Endodermal cell (in vitro differentiated cells): ENCODE measurements around the gene HRG. TPM values are rescaled to one million over a fixed set of nuclear protein-coding genes. Genes with fewer than 3 reads are reported as not detected.

Experiments used
- DNase-seq: peaks from one replicate; pipeline ENCODE4 v3.0.0-alpha.2; 2017
- H3K27ac ChIP-seq: 2 replicates; pipeline ENCODE4 v1.5.1; 2013; ENCODE audit warnings: mild to moderate bottlenecking, low read depth, low read length, moderate library complexity
- H3K27me3 ChIP-seq: 2 replicates; pipeline ENCODE4 v1.6.1; 2013; ENCODE audit warnings: mild to moderate bottlenecking, low read length, moderate library complexity; ENCODE audit not compliant: insufficient read depth, control insufficient read depth, poor library complexity, severe bottlenecking
- H3K36me3 ChIP-seq: 2 replicates; pipeline ENCODE4 v1.7.0; 2013; ENCODE audit warnings: mild to moderate bottlenecking, low read length, moderate library complexity; ENCODE audit not compliant: control insufficient read depth, insufficient read depth
- H3K4me1 ChIP-seq: one replicate; pipeline ENCODE4 v1.7.0; 2013; ENCODE audit warnings: low read length; ENCODE audit not compliant: control insufficient read depth, insufficient read depth
- H3K4me3 ChIP-seq: 2 replicates; pipeline ENCODE4 v1.5.1; 2013; ENCODE audit warnings: mild to moderate bottlenecking, low read length, moderate library complexity
- H3K9ac ChIP-seq: 2 replicates; pipeline ENCODE4 v1.6.1; 2013; ENCODE audit warnings: mild to moderate bottlenecking, low read length, moderate library complexity; ENCODE audit not compliant: poor library complexity, severe bottlenecking; ENCODE audit errors: extremely low read depth
- H3K9me3 ChIP-seq: 2 replicates; pipeline ENCODE4 v1.6.1; 2013; ENCODE audit warnings: mild to moderate bottlenecking, low read length, moderate library complexity; ENCODE audit not compliant: control insufficient read depth
- H3K27ac Mint-ChIP-seq: 2 replicates; pipeline ENCODE4 v1.8.0; 2020; ENCODE audit warnings: mixed read lengths
- H3K27me3 Mint-ChIP-seq: 2 replicates; pipeline ENCODE4 v1.8.0; 2021; ENCODE audit warnings: mild to moderate bottlenecking, mixed read lengths; ENCODE audit not compliant: insufficient read depth
- H3K36me3 Mint-ChIP-seq: 2 replicates; pipeline ENCODE4 v1.8.0; 2020; ENCODE audit warnings: low read depth, mixed read lengths
- H3K4me1 Mint-ChIP-seq: 2 replicates; pipeline ENCODE4 v1.8.0; 2020; ENCODE audit warnings: mixed read lengths
- H3K4me3 Mint-ChIP-seq: 2 replicates; pipeline ENCODE4 v1.8.0; 2020; ENCODE audit warnings: mild to moderate bottlenecking, moderate library complexity, mixed read lengths
- H3K9me3 Mint-ChIP-seq: 2 replicates; pipeline ENCODE4 v1.8.0; 2020; ENCODE audit warnings: mild to moderate bottlenecking, mixed read lengths
- WGBS, 2 experiments: methylation state at CpG; one replicate each; pipeline versions ENCODE4 v1.1.5 to v1.1.7; 2013; ENCODE audit warnings: missing lambda C conversion rate in 2 of 2, mixed read lengths in 1 of 2; ENCODE audit not compliant: insufficient coverage in 1 of 2, insufficient read length in 1 of 2; 5-methylcytosine and 5-hydroxymethylcytosine counted together
- total RNA-seq, 2 donors: library from RNA; stranded (reverse); fragmentation: NEBNext Ultra II Directional in 1 of 2; extraction: Animal tissue kit (Norgen Biotek cat#: 25700) in 1 of 2; gene quantifications; 2 replicates in 1 of 2; 3 replicates in 1 of 2; pipeline ENCODE4 v1.2.1, GENCODE V29; 2021
- TF ChIP-seq, protein P1 (sequence below): fragments of 200-600 bp; sonication (generic); conservative IDR thresholded peaks from 2 replicates; pipeline ENCODE4 v1.5.0; 2021; ENCODE audit warnings: antibody characterized with exemption, mild to moderate bottlenecking

Gene HRG
- total RNA-seq, 2 donors from 2014 or later: not detected

DNA sequence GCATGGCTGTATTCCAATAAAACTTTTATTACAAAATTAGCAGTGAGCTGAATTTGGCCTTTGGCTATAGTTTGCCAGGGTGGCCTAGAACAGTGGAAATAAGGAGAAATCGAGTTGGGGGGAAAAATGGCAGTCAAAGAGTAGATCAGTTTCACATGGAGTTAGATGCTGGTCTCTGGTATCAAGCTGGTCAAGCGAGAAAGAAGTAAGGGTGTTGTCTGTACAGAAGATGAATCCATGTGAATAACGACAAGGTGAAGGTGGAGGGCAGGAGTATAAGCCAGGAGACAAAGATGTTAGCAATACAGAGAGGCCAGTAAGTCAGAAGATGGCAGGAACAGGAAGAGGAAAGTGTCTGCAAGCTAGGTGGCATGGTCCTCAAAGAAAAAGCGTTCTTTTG, 41.2 kb upstream of the HRG start:
- H3K9me3 ChIP-seq: no peaks in the 10 kb centered on the region
- Mint-ChIP-seq H3K4me3 (no peak overlapping the region), H3K36me3 (no peaks in the 10 kb centered on the region), H3K9me3 (no peaks in the 10 kb centered on the region), H3K27me3 (peaks cover 13% of the 10 kb centered on the region), H3K4me1 (no peaks in the 10 kb centered on the region), H3K27ac (no peak overlapping the region)
- H3K4me3 ChIP-seq: no peak overlapping the region
- no peak for DNase-seq
- no peaks in the 10 kb centered on the region for H3K27me3 ChIP-seq
- H3K36me3 ChIP-seq: no peaks in the 10 kb centered on the region
- no peak overlapping the region for H3K27ac ChIP-seq
- TF ChIP-seq, protein P1, sequence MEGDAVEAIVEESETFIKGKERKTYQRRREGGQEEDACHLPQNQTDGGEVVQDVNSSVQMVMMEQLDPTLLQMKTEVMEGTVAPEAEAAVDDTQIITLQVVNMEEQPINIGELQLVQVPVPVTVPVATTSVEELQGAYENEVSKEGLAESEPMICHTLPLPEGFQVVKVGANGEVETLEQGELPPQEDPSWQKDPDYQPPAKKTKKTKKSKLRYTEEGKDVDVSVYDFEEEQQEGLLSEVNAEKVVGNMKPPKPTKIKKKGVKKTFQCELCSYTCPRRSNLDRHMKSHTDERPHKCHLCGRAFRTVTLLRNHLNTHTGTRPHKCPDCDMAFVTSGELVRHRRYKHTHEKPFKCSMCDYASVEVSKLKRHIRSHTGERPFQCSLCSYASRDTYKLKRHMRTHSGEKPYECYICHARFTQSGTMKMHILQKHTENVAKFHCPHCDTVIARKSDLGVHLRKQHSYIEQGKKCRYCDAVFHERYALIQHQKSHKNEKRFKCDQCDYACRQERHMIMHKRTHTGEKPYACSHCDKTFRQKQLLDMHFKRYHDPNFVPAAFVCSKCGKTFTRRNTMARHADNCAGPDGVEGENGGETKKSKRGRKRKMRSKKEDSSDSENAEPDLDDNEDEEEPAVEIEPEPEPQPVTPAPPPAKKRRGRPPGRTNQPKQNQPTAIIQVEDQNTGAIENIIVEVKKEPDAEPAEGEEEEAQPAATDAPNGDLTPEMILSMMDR: no peak
- WGBS, 2 experiments: 91 to 97% methylated on average over 2 to 4 of the region's 4 CpGs
- no peak overlapping the region for H3K9ac ChIP-seq
- H3K4me1 ChIP-seq: no peaks in the 10 kb centered on the region

DNA sequence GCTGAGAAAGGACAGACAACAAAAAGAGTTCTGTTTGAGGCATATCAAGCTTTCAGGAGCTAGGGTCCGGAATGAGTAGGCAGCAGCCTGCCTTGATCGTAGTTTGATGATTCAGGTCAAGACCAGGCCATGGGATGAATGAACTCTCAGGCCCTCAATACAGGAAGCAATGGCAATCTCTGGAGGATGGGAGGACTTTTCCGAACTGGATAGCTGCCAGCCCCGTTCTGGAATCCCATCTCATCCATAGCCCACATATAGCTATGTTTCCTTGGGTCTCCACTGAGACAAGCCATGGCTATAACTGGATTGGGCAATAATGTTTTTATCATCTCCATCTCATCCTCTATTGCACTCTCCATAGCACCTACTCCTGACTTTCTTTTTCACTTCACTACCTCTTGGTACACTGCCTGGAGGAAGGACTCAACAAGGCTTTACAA, 40.2 kb upstream of the HRG start:
- H3K4me1 ChIP-seq: no peaks in the 10 kb centered on the region
- peaks cover 11% of the 10 kb centered on the region for H3K27me3 Mint-ChIP-seq
- H3K4me1 Mint-ChIP-seq: no peaks in the 10 kb centered on the region
- H3K27me3 ChIP-seq: no peaks in the 10 kb centered on the region
- no peak for DNase-seq
- H3K9me3 ChIP-seq: no peaks in the 10 kb centered on the region
- H3K4me3 Mint-ChIP-seq: no peak overlapping the region
- H3K9me3 Mint-ChIP-seq: no peaks in the 10 kb centered on the region
- 91 to 100% methylated on average over 1 to 4 of the region's 4 CpGs for WGBS, 2 experiments
- TF ChIP-seq, protein P1: no peak
- H3K27ac Mint-ChIP-seq: no peak overlapping the region
- H3K36me3 Mint-ChIP-seq: no peaks in the 10 kb centered on the region
- H3K4me3 ChIP-seq: no peak overlapping the region
- H3K36me3 ChIP-seq: no peaks in the 10 kb centered on the region
- H3K27ac ChIP-seq: no peak overlapping the region
- H3K9ac ChIP-seq: no peak overlapping the region

DNA sequence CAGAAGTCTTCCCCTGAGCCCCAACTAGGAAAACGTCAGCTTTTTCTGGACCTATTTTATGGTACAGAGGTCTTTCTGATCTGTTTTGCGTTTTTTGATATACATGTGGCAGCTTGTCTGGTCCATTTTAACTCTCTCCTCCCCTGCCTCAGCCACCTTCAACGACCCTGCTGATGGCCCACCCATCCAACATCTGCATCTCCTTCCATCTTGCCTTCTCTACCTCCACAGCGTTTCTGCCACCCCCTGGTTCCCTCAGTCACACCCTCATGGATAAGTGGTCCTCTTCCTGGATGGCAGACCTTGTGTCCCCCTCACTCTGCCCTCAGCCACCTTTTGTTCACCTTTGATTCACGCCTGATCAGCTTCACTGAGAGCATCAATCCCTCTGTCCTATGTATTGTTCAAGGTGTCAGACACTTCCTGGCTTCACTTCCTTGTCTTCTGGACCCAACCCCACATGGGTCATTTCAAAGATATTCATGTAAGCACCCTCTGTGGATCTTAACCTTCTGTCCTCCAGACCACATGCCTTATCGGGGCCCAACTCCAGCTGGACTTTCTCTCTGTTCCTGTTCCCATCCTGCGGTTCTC, 39.5 kb upstream of the HRG start:
- Histone ChIP-seq H3K27ac (no peak overlapping the region), H3K9ac (no peak overlapping the region), H3K4me3 (no peak overlapping the region), H3K36me3 (no peaks in the 10 kb centered on the region), H3K27me3 (no peaks in the 10 kb centered on the region), H3K9me3 (no peaks in the 10 kb centered on the region), H3K4me1 (no peaks in the 10 kb centered on the region)
- WGBS, 2 experiments: 76 to 87% methylated on average over 5 to 7 of the region's 7 CpGs
- H3K4me3 Mint-ChIP-seq: no peak overlapping the region
- H3K27ac Mint-ChIP-seq: no peak overlapping the region
- peaks cover 13% of the 10 kb centered on the region for H3K27me3 Mint-ChIP-seq
- DNase-seq: no peak
- no peaks in the 10 kb centered on the region for H3K9me3 Mint-ChIP-seq
- H3K36me3 Mint-ChIP-seq: no peaks in the 10 kb centered on the region
- no peaks in the 10 kb centered on the region for H3K4me1 Mint-ChIP-seq
- TF ChIP-seq, protein P1: no peak
